Measurements from ENCODE around the gene FSTL3. TPM values are rescaled to one million over a fixed set of nuclear protein-coding genes. Genes with fewer than 3 reads are reported as not detected.
"Not testable (repeated sequence)": the region's sequence is repeated elsewhere in the genome, so short reads cannot be mapped to it uniquely, and the experiment has no call there.

FSTL3 gene
- polyA plus RNA-seq, 1 experiment, result 21.2 TPM

- H3K27me3 ChIP-seq (ENCODE audit: control insufficient read depth, insufficient read depth, low read length), result no peaks in the 10 kb centered on the region
- H3K9me3 ChIP-seq (ENCODE audit: control insufficient read depth, insufficient read depth, low read length), result peaks cover 4% of the 10 kb centered on the region; the same call in 1 of the 2 replicates
- H3K4me3 ChIP-seq (ENCODE audit: low read depth, low read length), result no peak overlapping the region
- no peak for DNase-seq (ENCODE audit: low read depth, low spot score)
- no peak overlapping the region for H3K27ac ChIP-seq (ENCODE audit: low read depth, low read length)
- TF ChIP-seq CTCF (IDR thresholded peaks at IDR 0.05; ENCODE audit: low read depth, low read length), result no peak
- ChIA-PET POLR2A (no interaction called here), CTCF (interaction anchor here (0.6 kb wide), 1 partner anchor 24 kb away, joined by 4 read pairs; no protein-coding TSS in a partner anchor)
Observed at GRCh38 chr19:726993-727956, 51.1 kb downstream of the FSTL3 start.

- Histone ChIP-seq H3K4me3 (ENCODE audit: low read depth, low read length) (no peak overlapping the region), H3K9me3 (ENCODE audit: control insufficient read depth, insufficient read depth, low read length) (peaks cover 4% of the 10 kb centered on the region; the same call in 1 of the 2 replicates), H3K27ac (ENCODE audit: low read depth, low read length) (no peak overlapping the region), H3K27me3 (ENCODE audit: control insufficient read depth, insufficient read depth, low read length) (no peaks in the 10 kb centered on the region)
- no peak for DNase-seq (ENCODE audit: low read depth, low spot score)
- TF ChIP-seq CTCF (IDR thresholded peaks at IDR 0.05; ENCODE audit: low read depth, low read length), result no peak
- ChIA-PET POLR2A (no interaction called here), CTCF (interaction anchor here (0.6 kb wide), 1 partner anchor 24 kb away, joined by 4 read pairs; no protein-coding TSS in a partner anchor)
Observed at GRCh38 chr19:728011-728410, 51.8 kb downstream of the FSTL3 start.

GRCh38 chr19:729564-729963 is 53.4 kb downstream of the FSTL3 start:
- POLR2A ChIA-PET; H3K27ac ChIP-seq (ENCODE audit: low read depth, low read length); H3K4me3 ChIP-seq (ENCODE audit: low read depth, low read length); DNase-seq (ENCODE audit: low read depth, low spot score); CTCF ChIA-PET; H3K9me3 ChIP-seq (ENCODE audit: control insufficient read depth, insufficient read depth, low read length); H3K27me3 ChIP-seq (ENCODE audit: control insufficient read depth, insufficient read depth, low read length): not testable (repeated sequence)

- no peak for TF ChIP-seq CTCF (IDR thresholded peaks at IDR 0.05; ENCODE audit: low read depth, low read length)
- Histone ChIP-seq H3K9me3 (ENCODE audit: control insufficient read depth, insufficient read depth, low read length) (peaks cover 4% of the 10 kb centered on the region; the same call in 1 of the 2 replicates), H3K27ac (ENCODE audit: low read depth, low read length) (no peak overlapping the region), H3K27me3 (ENCODE audit: control insufficient read depth, insufficient read depth, low read length) (no peaks in the 10 kb centered on the region), H3K4me3 (ENCODE audit: low read depth, low read length) (no peak overlapping the region)
- no peak for DNase-seq (ENCODE audit: low read depth, low spot score)
- ChIA-PET POLR2A (no interaction called here), CTCF (interaction anchor here (0.6 kb wide), 1 partner anchor 198 kb away, joined by 3 read pairs; no protein-coding TSS in a partner anchor)
Observed at GRCh38 chr19:729965-730668, 53.9 kb downstream of the FSTL3 start.

- Histone ChIP-seq H3K27ac (ENCODE audit: low read depth, low read length) (no peak overlapping the region), H3K9me3 (ENCODE audit: control insufficient read depth, insufficient read depth, low read length) (peaks cover 4% of the 10 kb centered on the region; the same call in 1 of the 2 replicates), H3K27me3 (ENCODE audit: control insufficient read depth, insufficient read depth, low read length) (no peaks in the 10 kb centered on the region), H3K4me3 (ENCODE audit: low read depth, low read length) (no peak overlapping the region)
- no peak for DNase-seq (ENCODE audit: low read depth, low spot score)
- ChIA-PET CTCF (interaction anchor here (0.6 kb wide), 1 partner anchor 199 kb away, joined by 3 read pairs; no protein-coding TSS in a partner anchor), POLR2A (no interaction called here)
- no peak for TF ChIP-seq CTCF (IDR thresholded peaks at IDR 0.05; ENCODE audit: low read depth, low read length)
Observed at GRCh38 chr19:731000-731399, 54.8 kb downstream of the FSTL3 start.
